ENCODE measurements around the gene MAPK8IP1.
"Not testable (repeated sequence)": the region's sequence is repeated elsewhere in the genome, so short reads cannot be mapped to it uniquely, and the experiment has no call there.

The MAPK8IP1 gene

DNA sequence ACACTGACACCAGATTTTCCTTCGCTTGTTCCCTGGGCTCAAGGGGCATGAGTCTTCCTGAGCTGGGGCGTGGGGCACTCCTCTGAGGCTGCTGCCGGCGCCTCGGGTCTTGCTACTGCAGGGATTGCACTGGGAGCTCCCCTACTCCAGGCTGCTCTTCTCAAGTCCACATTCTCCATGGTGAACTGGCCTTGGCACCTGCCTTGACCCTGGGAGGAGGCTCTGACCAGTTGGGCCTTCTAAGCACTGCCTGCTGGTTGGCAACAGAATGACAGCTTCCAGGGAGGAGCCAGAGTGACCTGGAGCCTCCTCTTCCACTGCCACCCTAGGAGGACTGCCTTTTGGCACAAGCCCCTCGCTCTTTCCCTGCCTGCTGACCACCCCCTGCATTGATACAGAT, 12.1 kb downstream of the MAPK8IP1 start:
- no peak for TF ChIP-seq CTCF (IDR thresholded peaks at IDR 0.05; ENCODE audit: insufficient read depth, low read depth, low read length, missing control alignments)
- no peak overlapping the region for H3K4me3 ChIP-seq (ENCODE audit: low read length)
- no peak for DNase-seq (ENCODE audit: low read depth)

DNA sequence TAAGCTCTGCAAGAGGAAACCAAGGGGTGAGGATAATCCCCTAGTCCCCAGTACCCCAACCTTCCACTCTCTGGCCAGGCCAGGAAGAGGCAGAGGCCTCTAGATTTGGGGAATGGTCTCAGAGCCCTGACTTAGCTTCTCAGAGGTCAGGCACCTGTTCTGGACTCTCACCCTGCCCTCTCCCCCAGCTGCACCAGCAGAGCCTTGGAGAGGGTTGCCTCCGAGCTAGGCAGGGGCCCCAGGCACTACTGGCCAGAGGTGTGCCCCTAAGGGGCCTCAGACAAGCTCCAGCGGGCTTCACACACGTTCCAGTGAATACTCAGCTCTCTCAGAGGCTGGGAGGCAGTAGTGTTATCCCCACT, 13.6 kb downstream of the MAPK8IP1 start:
- no peak for TF ChIP-seq CTCF (IDR thresholded peaks at IDR 0.05; ENCODE audit: insufficient read depth, low read depth, low read length, missing control alignments)
- no peak overlapping the region for H3K4me3 ChIP-seq (ENCODE audit: low read length)
- DNase-seq (ENCODE audit: low read depth): no peak

GRCh38 chr11:45899448-45900174, 14.2 kb downstream of the MAPK8IP1 start:
- H3K4me3 ChIP-seq (ENCODE audit: low read length): peak overlapping the region; percentile 38
- peak; percentile 82 for DNase-seq (ENCODE audit: low read depth)
- TF ChIP-seq CTCF (IDR thresholded peaks at IDR 0.05; ENCODE audit: insufficient read depth, low read depth, low read length, missing control alignments): no peak

DNA sequence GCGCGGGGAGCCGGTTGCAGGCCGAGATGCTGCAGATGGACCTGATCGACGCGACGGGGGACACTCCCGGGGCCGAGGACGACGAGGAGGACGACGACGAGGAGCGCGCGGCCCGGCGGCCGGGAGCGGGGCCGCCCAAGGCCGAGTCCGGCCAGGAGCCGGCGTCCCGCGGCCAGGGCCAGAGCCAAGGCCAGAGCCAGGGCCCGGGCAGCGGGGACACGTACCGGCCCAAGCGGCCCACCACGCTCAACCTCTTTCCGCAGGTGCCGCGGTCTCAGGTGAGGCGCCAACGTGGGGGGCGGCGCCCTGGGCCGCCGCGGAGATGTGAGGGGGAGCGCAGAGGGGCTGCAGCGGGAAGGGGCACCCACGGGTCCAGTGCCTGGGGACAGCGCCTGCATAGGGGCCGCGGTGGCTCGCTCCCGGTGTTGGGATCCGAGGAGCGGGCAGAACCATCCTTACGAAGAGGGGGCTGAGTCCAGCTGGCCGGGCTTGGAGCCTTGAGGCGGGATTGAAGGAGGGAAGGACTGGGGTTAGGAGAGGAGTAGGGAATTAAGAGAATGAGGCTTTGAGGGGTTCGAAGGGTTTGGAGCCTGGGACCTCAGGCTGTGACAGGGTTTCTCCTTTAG, 14.8 kb downstream of the MAPK8IP1 start:
- not testable (repeated sequence) for DNase-seq (ENCODE audit: low read depth)
- peak overlapping the region; percentile 13 for H3K4me3 ChIP-seq (ENCODE audit: low read length)

- H3K4me3 ChIP-seq (ENCODE audit: low read length): no peak overlapping the region
- no peak for TF ChIP-seq CTCF (IDR thresholded peaks at IDR 0.05; ENCODE audit: insufficient read depth, low read depth, low read length, missing control alignments)
- DNase-seq (ENCODE audit: low read depth): no peak
Measured at GRCh38 chr11:45900916-45901617, 15.6 kb downstream of the MAPK8IP1 start.

- DNase-seq (ENCODE audit: low read depth): no peak
- H3K4me3 ChIP-seq (ENCODE audit: low read length): no peak overlapping the region
- no peak for TF ChIP-seq CTCF (IDR thresholded peaks at IDR 0.05; ENCODE audit: insufficient read depth, low read depth, low read length, missing control alignments)
Measured at GRCh38 chr11:45901626-45902025, 16.2 kb downstream of the MAPK8IP1 start.
